ENCODE results near the gene DGKH.

Gene DGKH

DNA sequence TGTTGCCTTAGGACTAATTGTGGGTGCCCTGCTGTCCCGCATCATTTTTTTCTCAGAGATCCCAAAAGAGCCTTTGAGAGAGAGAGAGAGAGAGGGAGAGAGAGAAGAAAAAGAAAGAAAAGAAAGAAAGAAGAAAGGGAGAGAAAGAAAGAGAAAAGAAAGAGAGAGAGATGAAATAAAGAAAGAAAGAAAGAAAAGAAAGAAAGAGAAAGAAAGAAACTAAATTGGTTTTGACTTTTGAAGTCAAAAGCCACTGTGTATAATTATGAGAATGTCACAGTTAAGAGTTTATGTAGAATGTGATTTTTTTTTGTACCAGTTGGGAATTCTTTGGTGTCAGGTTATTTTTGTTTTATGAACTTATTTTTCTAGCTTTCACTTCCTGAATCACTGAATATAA lies 180.1 kb downstream of the DGKH start:
- DNase-seq (ENCODE audit: low read depth in 2 of 2) = no peak

DNA sequence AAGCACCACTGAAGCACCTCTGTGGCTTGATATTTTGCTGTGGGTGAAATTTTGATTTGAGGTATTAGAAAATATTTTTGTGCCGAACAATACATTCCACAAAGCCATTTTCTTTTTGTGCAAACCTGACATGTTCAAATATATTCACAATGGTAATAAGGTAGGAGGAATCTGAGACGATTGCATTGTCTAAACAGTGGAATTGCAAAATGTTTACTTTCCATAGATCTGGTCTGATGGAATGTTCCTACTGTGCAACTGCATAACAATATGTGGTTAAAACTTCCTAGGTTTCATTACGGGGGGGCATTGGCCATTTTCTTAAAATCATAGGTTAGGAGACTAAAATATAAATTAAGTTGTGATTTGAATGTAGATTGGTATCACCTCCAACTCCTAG lies 180.8 kb downstream of the DGKH start:
- no peak for DNase-seq (ENCODE audit: low read depth in 2 of 2)

DNA sequence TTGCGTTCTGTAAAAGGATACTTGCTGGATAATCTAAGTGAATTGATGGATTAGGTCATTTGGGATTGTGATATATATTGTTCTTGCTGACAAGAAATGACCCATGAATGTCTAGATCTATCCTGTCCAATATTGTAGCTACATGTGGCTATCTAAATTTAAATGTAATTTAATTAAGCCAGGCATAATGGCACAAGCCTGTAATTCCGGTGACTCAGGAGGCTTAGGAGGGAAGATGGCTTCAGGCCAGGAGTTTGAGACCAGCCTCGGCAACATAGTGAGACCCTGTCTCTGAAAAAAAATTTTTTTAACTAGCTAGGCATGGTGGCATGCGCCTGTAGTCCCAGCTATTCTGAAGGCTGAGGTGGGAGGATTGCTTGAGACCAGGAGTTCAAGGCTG lies 184.2 kb downstream of the DGKH start:
- no peak for DNase-seq (ENCODE audit: low read depth in 2 of 2)

DNA sequence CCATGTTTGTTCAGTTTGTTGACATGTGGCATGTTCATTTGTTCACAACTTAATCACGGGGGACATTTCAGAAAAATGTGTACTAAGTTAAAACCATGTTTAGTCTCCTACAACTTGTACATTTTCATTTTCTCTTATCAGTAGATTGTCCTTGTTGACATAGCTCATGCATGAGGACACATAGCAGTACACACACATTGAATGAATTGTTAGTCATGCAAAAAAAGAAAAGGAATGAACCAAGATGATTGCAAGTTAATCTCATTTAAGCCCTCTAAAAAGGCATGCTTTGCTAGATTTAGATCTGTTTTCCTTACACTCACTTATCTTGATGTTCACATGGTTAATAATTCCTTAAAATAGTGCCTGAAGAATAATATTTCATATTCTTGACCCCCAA lies 185.3 kb downstream of the DGKH start:
- DNase-seq (ENCODE audit: low read depth in 2 of 2) = no peak

DNA sequence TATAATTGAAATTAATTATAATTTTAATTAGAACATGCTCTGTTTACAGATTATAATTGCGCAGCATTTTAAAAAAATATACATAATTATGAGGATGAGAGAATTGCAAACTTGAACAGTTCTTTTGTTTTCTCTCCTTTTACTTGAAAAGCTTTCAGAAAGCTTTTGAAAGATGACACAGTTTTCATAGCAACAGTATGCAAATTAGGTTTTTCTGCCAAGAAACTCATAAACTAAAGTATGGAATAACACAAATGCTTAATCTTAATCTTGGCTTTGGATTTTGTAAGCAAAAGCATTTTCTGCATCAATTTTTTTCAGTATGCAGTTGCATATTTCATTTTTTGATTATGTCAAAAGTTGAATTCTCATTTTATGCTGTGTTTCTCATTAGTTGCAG lies 190.7 kb downstream of the DGKH start:
- no peak for DNase-seq (ENCODE audit: low read depth in 2 of 2)

DNA sequence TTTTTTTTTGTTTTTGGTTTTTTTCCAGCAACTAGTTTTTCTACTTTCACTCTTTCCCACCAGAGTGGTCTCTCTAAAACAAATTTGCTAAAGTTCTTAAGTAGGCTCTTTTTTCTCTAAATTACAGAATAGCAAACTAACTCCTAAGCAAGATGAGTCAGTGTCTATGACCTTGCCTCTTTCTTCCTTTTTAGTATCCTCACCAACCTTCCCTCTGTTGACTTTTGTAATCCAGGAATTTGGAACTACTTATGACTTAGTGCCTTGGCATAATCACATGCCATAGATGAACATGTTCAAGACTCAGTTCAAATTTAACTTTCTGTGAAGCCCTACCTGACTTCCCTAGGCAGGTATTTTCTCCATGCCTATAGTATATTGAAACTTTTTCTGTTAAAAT lies 191.2 kb downstream of the DGKH start:
- no peak for DNase-seq (ENCODE audit: low read depth in 2 of 2)

DNA sequence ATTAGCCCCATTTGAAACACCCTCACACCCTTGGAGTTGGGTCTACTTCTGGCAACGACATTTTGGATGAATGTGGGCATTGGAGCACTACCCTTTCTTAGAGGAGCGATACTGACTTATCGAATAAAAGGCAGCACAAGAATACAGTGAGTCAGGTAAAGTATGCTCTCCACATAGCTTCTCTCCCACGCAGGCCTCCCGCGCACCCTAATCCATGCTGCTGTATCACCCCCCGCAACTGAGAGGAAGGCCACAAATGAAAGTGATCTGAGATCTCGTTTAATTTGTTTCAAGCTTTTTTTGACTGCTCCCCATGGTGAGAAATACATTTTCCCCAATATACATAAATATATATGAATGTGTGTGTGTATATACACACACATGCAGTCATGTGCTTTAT lies 198.1 kb downstream of the DGKH start:
- DNase-seq (ENCODE audit: low read depth in 2 of 2) = no peak

DNA sequence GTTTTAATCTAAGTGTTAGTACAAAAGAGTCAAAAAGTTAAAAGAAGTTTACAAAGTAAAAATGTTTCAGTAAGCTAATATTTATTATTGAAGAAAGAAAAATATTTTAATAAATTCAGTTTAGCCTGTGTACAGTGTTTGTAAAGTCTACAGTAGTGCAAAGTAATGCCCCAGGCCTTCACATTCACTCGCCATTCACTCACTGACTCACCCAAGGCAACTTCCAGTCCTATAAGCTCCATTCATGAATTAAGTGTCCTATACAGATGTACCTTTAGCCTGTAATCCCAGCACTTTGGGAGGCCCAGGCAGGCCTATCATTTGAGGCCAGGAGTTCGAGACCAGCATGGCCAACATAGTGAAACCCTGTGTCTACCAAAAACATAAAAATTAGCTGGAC lies 199.4 kb downstream of the DGKH start:
- no peak for DNase-seq (ENCODE audit: low read depth in 2 of 2)

DNA sequence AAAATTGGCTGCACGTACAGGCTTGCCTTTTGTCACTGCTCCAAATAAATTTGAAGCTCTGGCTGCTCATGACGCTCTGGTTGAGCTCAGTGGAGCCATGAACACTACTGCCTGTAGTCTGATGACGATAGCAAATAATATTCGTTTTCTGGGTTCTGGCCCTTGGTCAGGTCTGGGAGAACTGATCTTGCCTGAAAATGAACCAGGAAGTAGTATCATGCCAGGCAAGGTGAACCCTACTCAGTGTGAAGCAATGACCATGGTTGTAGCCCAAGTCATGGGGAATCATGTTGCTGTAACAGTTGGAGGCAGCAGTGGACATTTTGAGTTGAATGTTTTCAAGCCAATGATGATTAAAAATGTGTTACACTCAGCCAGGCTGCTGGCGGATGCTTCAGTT lies 207.4 kb downstream of the DGKH start:
- DNase-seq (ENCODE audit: low read depth in 2 of 2) = no peak

DNA sequence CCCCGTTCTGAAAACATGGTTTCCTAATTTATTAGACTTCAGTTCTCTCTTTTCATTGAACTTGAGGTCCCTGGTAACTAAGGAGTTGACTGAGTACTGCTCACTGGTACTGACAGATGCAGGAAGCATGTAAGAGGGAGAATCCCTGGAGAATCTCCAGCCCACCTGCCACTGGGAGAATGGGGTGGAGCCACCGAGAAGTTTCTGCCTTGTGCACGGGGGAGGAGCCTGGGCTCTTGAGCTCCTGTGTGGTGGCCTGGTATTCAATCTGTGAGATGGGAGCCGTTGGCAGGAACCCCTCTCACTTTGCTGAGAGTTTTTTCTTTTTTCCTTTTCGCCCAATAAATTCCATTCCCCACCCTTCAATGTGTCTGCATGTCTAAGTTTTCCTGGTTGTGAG lies 210.3 kb downstream of the DGKH start:
- DNase-seq (ENCODE audit: low read depth in 2 of 2) = no peak

DNA sequence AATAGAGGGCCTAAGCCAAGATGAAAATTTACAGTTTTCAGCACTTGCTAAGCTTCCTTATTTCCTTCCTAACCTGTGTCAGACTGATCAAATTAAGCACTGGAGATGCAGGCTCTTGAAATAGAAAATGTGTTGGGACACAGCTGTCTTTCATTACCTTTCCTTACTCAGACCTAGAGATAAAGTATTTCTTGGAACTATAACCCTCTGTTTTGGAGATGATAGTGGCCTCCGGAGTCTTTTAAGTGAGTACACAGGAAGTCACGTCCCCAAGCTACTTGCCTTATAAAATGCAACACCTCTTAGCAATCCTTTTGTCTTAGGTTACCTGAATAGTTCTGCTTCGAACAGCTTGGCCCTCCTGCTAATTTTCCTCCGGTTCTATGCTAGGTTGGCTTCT lies 211.1 kb downstream of the DGKH start:
- no peak for DNase-seq (ENCODE audit: low read depth in 2 of 2)

DNA sequence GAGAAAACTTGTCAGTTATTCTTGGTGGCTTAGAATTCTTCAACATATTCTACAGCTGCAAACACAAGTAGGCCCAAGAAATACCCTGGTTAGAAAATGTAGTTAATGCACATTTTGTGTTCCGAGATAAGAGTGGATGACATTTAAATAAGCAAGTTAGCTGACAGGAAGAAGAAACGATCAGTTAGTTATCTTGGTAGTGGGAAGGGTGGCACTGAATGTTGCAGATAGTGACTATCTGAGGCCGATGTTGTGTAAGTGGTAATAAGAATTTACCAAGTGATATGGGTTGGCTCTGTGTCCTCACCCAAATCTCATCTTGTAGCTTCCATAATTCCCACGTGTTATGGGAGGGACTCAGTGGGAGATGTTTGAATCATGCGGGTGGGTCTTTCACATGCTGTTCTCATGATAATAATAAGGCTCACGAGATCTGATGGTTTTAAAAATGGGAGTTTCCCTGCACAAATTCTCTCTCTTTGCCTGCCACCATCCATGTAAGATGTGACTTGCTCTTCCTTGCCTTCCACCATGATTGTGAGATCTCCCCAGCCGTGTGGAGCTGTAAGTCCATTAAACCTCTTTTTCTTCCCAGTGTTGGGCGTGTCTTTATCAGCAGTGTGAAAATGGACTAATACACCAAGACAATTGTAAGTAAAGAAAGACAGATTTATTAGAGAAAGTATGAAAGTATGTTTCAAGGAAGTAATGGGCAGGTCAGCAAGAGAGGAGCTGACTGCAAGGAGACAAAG lies 212.6 kb downstream of the DGKH start:
- no peak for DNase-seq (ENCODE audit: low read depth in 2 of 2)

DNA sequence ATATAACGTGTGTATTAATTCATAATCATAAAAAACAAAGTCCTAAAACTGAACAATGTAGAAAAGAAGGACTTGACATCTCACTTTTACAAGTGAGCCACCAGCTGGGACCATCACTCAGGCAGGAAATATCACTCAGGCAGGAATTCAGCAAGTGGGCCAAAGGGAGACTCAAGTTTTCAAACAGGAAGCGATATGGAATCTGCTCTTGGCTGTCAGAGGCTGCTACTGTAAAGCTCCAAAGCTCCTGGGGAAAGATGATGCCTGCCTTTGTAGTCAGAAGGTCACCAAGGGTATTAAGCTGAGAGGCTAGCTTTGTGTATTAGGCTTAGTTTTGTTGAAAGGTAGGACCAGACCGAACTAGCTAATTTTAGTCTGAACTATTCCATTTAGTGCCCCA lies 218.0 kb downstream of the DGKH start:
- no peak for DNase-seq (ENCODE audit: low read depth in 2 of 2)

DNA sequence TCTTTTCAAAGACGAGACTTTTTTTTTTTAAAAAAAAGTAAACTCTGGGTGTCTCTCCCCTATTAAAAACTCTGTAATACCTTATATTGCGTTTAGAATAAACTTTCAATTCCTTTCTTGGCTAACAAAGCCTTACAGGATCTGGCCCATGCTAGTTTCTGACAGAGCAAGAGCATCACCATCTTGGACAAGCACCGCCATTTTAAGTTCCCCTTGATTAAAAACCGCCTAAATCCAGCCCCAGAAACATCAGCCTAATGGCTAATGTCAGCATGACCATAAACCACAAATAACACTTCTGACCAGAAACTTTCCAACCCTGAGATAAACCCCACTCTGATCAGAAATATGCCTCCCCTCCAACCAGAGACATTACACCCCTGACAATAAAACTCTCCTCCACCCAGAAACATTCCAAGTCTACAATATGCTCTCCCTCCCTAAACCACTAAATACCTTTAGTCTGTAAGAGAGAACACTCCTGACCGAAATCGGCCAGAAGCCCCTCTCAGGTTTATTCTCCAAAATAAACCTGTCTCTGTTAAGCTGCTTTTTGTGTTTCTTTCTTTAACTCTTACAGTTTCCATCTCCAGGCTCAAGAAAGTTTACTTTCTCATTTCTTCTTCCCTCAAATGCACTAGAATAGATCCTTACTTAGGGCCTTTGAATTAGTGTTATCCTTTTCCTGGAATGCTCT lies 221.9 kb downstream of the DGKH start:
- no peak for DNase-seq (ENCODE audit: low read depth in 2 of 2)

DNA sequence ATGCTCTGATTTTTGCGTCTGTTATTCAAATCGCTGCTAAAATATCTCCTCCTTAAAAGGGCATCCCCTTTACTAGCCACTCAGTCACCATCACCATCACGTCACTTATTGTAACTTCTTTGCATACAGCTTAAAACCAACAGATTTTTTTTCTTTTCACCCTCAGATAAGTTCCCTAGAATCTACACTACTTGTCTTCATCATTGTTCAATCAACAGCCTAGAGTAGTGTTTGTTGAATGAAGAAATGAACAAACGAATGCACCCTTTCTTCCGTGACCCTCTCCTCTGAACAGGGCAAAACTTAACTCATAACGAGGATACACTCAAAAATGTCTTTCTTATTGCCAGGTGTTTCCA lies 222.4 kb downstream of the DGKH start:
- DNase-seq (ENCODE audit: low read depth in 2 of 2) = no peak

DNA sequence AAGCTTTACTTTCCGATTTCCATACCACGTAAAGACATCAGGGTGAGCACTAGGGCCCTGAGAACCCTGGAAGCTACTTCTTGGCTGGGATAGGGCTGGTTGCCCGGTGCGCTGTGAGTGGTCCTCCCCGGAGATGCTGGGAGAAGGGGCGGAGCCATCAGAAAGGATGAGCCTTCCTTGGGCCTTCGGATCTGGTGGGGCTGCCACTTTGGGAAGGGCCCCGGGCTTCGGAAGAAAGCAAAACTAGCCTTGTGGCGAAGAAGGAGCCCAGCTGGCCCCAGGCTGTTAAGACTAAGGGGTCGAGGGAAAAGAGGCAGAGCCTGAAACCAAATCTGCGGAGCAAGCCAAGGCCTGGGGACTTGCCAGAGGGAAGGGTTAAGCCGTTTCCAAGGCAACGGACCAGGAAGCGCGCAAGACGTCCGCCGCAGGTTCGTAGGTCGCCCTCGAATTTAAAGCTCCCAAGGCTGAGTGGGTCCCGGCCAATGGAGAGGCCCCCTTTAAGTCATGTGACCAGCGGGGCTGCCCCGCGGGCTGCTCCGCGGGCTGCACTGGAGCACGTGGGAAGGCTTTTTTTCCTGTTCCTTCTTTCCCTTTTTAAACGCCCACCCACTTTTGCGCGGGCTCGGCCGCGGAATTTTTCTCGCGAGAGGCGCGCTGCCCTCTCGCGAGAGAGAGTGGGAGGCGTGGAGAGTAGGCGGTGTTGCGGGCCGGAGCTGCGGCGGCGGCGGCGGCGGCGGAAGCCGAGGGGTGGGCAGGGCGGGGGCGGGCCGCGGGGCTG lies 223.1 kb downstream of the DGKH start:
- DNase-seq (ENCODE audit: low read depth in 2 of 2) = peak; percentile 82

DNA sequence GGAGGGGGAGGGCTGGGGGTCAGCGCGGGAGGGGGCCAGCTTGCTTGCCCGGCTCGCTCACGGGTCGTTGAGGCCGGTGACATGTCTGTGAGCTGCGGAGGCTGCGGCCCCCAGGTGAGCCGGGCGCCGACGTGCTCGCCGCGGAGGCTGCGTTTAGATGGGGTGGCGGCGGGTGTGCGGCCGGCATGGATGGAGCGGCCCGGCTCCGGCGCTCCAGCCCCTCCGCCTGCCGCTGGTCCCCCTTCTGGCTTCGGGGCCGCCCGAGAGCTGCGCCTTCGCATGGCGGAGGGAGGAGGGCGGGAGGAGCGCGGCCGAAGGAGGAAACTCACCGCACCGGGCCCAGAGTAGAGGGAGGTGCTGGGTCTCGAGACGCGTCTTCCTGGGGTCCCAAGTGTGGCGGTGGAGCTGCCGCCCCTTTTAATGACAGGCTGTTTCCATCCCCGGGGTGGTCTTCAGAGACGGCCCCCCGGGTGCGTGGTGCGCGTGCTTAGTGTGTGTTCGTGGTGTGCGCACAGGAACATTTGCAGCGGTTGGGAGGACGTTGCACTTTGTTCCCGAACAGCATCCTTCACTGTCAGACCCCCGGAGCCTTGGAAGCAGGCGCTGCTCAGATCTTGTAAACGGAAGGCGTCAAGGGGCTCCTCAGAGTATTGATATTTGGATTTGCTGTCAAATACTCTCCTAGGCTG lies 223.8 kb downstream of the DGKH start, which contains the start of gene AKAP11:
Gene AKAP11, plus strand, starts transcription at position 38 of the 689 bp plus-strand sequence. CDS start 14,197 bp downstream, outside the sequence.
- peak; percentile 7 to 31 for DNase-seq (ENCODE audit: low read depth in 2 of 2)

DNA sequence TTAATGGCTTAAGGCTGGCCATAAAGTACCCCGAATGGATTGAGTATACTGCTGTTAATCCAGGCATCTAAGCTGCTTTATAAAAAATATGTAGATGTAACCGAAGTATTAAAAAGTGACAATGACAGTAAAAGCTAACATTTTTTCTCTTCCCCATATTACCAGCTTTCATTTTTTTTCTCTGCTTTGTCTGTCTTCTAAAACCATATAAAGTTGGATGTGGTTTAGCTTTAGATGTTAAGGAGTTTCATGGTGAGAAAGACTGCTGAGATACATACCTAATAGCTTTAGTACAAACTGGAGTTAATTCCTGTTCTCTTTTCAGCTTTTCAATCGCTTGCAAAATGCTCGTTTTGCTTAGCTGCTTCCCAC lies 224.3 kb downstream of the DGKH start:
- no peak for DNase-seq (ENCODE audit: low read depth in 2 of 2)

DNA sequence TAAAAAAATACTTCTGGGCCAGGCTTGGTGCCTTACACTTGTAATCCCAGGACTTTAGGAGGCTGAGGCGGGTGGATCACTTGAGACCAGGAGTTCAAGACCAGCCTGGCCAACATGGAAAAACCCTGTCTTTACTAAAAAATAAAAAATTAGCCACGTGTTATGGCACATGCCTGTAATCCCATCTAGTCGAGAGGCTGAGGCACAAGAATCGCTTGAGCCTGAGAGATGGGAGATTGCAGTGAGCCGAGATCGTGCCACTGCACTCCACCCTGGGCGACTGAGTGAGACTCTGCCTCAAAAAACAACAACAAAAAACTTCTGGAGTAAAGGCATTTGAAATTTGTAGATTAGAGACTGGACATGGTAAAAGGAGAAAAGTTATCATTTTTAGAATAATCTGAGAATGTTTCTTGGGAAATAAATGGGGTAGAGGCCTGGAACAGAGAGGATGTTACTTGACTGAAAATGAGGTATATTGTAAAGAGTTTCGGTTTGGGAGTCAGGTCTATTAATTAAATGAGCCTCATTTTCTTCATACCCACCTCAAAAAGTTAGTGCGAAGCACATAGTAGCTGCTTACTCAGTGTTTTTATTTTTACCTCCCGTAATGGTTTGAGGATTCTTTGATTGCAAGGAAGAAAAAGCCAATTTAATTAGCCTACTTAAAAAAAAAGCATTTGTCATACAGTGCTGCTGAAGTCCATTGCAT lies 226.1 kb downstream of the DGKH start:
- DNase-seq (ENCODE audit: low read depth in 2 of 2) = no peak

DNA sequence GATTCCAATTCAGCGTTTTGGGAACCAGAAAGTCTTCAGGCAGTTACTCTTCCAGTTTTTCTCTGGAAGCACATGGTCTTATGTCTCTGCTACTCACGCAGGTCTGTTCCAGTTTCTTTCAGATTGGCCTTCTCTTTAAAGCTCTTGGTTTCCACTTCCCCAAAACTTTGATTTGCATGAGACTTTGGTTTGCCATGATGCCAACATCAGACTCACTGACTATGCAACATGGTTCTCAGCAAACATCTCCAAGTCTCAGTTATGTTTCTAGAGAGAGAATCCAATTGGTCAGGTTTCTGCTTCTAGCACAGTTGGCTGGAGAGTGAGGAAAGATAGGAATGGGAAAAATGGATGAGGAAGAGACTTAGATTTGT lies 226.6 kb downstream of the DGKH start:
- DNase-seq (ENCODE audit: low read depth in 2 of 2) = no peak

DNA sequence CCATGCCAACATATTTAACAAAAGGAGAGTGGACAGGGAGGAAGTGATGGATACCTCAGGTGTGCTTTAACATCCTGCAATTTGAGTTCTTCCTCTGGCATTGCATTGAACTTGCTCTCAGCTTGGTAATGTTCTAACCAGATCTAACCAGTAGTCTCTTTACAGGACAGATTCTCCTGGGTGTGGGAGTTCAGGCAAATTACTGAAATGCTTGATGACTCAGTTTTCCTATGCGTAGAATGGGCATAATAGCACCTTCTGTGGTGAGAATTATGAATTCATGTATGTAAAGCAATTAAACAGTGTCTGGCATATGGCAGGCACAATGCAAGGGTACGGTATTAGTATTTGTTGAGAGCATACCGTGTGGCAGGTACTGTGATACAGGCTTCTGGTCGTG lies 227.1 kb downstream of the DGKH start:
- no peak for DNase-seq (ENCODE audit: low read depth in 2 of 2)

DNA sequence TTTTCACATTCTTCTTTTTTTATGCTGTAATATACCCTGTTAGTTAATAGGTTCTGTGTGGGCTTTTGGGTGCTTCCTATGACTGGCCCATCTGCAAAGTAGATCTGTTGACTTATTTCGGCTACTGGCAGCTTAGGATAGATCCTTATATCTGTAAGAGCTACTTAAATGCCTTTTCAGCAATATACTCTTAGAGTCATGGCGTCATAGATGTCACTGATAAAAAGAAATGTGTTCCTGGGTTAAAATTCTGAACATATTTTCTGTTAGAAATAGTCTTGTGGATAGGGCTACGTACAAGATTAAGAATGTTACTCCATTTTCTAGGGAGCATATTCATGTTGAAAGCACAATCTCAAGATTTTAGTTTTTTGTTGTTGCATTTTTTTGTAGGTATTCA lies 228.2 kb downstream of the DGKH start:
- DNase-seq (ENCODE audit: low read depth in 2 of 2) = no peak

Measured in activated CD4-positive, alpha-beta T cell treated with anti-CD3 and anti-CD28 coated beads for 24 hours (primary cell).